ENCODE data around the gene SPINK7.

The SPINK7 gene

GRCh38 chr5:148297731-148298130 lies 14.5 kb upstream of the SPINK7 start:
- Histone ChIP-seq H3K4me3 (ENCODE audit: low read depth, low read length) (no peak overlapping the region), H3K36me3 (no peaks in the 10 kb centered on the region), H3K4me1 (no peaks in the 10 kb centered on the region), H3K27me3 (no peaks in the 10 kb centered on the region), H3K9me3 (no peaks in the 10 kb centered on the region)
- no peak for DNase-seq
- TF ChIP-seq CTCF (IDR thresholded peaks at IDR 0.05; ENCODE audit: low read depth, low read length), result no peak

GRCh38 chr5:148306446-148306845 lies 5.8 kb upstream of the SPINK7 start:
- DNase-seq, result no peak
- no peak for TF ChIP-seq CTCF (IDR thresholded peaks at IDR 0.05; ENCODE audit: low read depth, low read length)
- no peaks in the 10 kb centered on the region for H3K36me3 ChIP-seq
- H3K4me3 ChIP-seq (ENCODE audit: low read depth, low read length), result no peak overlapping the region
- H3K9me3 ChIP-seq, result no peaks in the 10 kb centered on the region
- no peaks in the 10 kb centered on the region for H3K27me3 ChIP-seq
- no peaks in the 10 kb centered on the region for H3K4me1 ChIP-seq

GRCh38 chr5:148309019-148309418 lies 3.2 kb upstream of the SPINK7 start:
- Histone ChIP-seq H3K36me3 (no peaks in the 10 kb centered on the region), H3K9me3 (no peaks in the 10 kb centered on the region), H3K4me3 (ENCODE audit: low read depth, low read length) (no peak overlapping the region), H3K27me3 (no peaks in the 10 kb centered on the region), H3K4me1 (no peaks in the 10 kb centered on the region)
- TF ChIP-seq CTCF (IDR thresholded peaks at IDR 0.05; ENCODE audit: low read depth, low read length), result no peak
- no peak for DNase-seq

GRCh38 chr5:148309746-148310145 lies 2.5 kb upstream of the SPINK7 start:
- Histone ChIP-seq H3K4me3 (ENCODE audit: low read depth, low read length) (no peak overlapping the region), H3K27me3 (no peaks in the 10 kb centered on the region), H3K36me3 (no peaks in the 10 kb centered on the region), H3K9me3 (no peaks in the 10 kb centered on the region), H3K4me1 (no peaks in the 10 kb centered on the region)
- no peak for DNase-seq
- TF ChIP-seq CTCF (IDR thresholded peaks at IDR 0.05; ENCODE audit: low read depth, low read length), result no peak

- H3K36me3 ChIP-seq, result no peaks in the 10 kb centered on the region
- no peak for TF ChIP-seq CTCF (IDR thresholded peaks at IDR 0.05; ENCODE audit: low read depth, low read length)
These were observed 739 bp upstream of the SPINK7 start for GRCh38 chr5:148311484-148311883.

GRCh38 chr5:148314187-148314586 lies 2.0 kb downstream of the SPINK7 start:
- Histone ChIP-seq H3K4me1 (no peaks in the 10 kb centered on the region), H3K4me3 (ENCODE audit: low read depth, low read length) (no peak overlapping the region), H3K27me3 (no peaks in the 10 kb centered on the region), H3K9me3 (no peaks in the 10 kb centered on the region), H3K36me3 (no peaks in the 10 kb centered on the region)
- TF ChIP-seq CTCF (IDR thresholded peaks at IDR 0.05; ENCODE audit: low read depth, low read length), result no peak
- no peak for DNase-seq

More at GRCh38 chr5:148311484-148311883, 739 bp upstream of the SPINK7 start:
- Histone ChIP-seq H3K9me3 (no peaks in the 10 kb centered on the region), H3K27me3 (no peaks in the 10 kb centered on the region), H3K4me1 (no peaks in the 10 kb centered on the region), H3K4me3 (ENCODE audit: low read depth, low read length) (no peak overlapping the region)
- DNase-seq, result no peak
